ENCODE measurements around the gene SLC7A7.
"Not testable (repeated sequence)": the region's sequence is repeated elsewhere in the genome, so short reads cannot be mapped to it uniquely, and the experiment has no call there.

SLC7A7 gene

GRCh38 chr14:22748206-22748605 is 67.0 kb downstream of the SLC7A7 start:
- FAIRE-seq (no peak), DNase-seq (ENCODE audit: insufficient read length, low spot score) (no peak)
- TF ChIP-seq, protein P1, sequence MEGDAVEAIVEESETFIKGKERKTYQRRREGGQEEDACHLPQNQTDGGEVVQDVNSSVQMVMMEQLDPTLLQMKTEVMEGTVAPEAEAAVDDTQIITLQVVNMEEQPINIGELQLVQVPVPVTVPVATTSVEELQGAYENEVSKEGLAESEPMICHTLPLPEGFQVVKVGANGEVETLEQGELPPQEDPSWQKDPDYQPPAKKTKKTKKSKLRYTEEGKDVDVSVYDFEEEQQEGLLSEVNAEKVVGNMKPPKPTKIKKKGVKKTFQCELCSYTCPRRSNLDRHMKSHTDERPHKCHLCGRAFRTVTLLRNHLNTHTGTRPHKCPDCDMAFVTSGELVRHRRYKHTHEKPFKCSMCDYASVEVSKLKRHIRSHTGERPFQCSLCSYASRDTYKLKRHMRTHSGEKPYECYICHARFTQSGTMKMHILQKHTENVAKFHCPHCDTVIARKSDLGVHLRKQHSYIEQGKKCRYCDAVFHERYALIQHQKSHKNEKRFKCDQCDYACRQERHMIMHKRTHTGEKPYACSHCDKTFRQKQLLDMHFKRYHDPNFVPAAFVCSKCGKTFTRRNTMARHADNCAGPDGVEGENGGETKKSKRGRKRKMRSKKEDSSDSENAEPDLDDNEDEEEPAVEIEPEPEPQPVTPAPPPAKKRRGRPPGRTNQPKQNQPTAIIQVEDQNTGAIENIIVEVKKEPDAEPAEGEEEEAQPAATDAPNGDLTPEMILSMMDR (IDR thresholded peaks at IDR 0.05; ENCODE audit: insufficient read depth, missing control alignments), result no peak

DNA sequence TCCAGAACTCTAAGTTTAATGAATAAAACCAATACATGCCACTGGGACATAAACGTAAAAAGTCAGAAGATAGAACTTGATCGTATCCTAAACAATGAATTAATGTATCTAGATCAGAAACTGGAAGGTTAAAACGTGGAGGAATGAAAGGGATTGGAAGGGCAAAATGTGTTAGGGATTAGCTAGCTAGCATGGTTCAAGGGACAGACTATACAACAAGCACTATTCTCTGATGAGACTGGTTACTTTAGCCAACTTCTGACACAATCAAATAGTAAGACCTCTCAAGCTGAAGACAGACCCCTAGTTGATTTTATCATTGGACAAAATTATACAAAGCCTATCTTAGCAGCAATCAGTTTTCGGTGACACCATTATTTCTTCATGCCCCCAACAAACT is 67.5 kb downstream of the SLC7A7 start:
- FAIRE-seq, result no peak
- TF ChIP-seq, protein P1 (IDR thresholded peaks at IDR 0.05; ENCODE audit: insufficient read depth, missing control alignments), result no peak
- no peak for DNase-seq (ENCODE audit: insufficient read length, low spot score)

DNA sequence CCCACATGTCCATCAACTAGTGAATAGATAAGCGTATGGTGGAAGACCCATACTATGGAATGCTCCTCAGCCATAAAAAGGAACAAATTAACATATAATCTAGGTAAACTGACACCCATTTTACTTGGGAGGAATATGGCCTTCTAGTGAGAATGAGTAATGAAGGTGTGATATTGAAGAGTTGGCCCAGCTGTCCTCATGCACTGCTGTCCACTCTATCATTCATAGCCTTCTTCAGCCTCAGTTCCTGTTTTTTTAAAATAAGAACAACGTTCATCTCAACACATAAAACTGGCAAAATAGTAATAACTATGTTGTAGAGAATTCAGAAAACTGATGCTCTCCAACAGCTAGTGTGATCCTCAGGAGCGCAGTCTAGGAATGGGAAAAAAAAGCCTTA is 75.2 kb downstream of the SLC7A7 start:
- DNase-seq (ENCODE audit: insufficient read length, low spot score) (no peak), FAIRE-seq (no peak)
- TF ChIP-seq, protein P1 (IDR thresholded peaks at IDR 0.05; ENCODE audit: insufficient read depth, missing control alignments), result no peak

DNA sequence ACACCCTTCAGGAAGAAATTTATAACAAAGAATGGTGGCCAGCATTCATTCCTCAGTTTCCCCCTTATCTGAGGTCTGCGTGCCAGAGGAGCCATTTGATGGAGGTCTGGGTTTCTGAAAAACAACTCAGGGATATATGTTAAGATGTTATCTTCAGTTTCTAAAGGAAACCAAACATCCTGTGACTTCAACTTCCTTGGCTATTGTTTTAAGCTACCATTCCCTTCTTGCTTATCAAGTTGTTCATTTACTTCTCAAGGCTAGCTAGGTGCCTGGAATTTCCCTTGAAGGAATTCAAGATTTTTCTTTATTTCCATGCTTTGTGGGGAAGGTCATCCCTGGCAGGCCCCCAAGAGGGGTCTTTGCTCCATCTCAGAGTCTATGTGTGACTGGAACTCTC is 75.8 kb downstream of the SLC7A7 start:
- DNase-seq (ENCODE audit: insufficient read length, low spot score) (no peak), FAIRE-seq (no peak)
- TF ChIP-seq, protein P1 (IDR thresholded peaks at IDR 0.05; ENCODE audit: insufficient read depth, missing control alignments), result no peak

DNA sequence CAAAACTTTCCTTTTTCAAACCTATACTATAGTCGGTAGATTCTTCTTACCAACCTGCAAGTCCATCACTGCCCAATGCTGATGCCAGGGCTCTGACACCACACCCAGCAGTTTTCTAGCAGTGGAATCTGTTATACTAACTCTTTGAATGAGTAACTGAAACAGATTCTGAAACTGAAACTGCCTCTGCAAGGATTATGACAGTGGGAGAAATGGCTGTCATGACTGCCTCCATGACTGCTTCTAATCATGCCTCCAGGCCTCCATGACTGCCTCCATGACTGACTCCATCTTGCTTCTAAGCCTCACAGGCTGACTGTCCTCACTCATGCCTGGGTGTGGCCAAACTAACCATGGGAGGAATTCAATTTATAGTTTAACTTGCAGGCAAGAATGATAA is 78.2 kb downstream of the SLC7A7 start:
- TF ChIP-seq, protein P1 (IDR thresholded peaks at IDR 0.05; ENCODE audit: insufficient read depth, missing control alignments), result no peak
- no peak for FAIRE-seq

DNA sequence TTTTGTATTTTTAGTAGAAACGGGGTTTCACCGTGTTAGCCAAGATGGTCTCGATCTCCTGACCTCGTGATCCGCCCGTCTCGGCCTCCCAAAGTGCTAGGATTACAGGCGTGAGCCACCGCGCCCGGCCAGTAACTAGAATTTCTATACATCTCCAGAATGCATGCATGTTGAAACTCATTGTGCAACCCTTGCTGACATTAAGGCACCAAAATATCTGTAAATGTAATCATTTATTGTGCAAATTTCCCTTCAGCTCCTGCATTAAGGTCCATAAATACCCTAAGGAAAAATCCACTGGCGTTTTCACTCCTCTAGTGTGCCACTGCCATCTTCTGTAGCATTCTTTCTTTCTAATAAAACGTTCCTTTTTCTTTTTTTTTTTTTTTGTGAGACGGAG is 78.9 kb downstream of the SLC7A7 start:
- FAIRE-seq; DNase-seq (ENCODE audit: insufficient read length, low spot score): not testable (repeated sequence)

More for the DNA sequence above, 78.2 kb downstream of the SLC7A7 start:
- DNase-seq (ENCODE audit: insufficient read length, low spot score), result no peak

DNA sequence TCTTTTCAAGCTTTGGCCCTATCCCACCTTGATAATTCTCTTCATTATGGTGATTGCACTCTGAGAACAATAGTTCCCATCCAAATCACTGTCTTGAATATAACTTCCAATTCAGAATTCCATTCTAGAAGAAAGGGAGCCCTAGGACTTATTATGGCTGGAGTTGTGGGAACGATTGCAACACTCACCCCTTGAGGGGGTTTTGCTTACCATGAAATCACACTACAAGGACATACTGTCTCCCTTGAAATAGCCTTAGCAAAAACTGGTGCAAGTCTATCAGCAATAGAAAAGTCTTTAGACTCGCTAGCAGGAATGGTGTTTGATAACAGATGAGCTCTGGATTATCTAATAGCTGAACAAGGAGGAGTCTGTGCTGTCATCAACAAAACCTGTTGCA is 80.1 kb downstream of the SLC7A7 start:
- DNase-seq (ENCODE audit: insufficient read length, low spot score), result no peak

More for the DNA sequence above, 80.1 kb downstream of the SLC7A7 start:
- FAIRE-seq, result no peak
- TF ChIP-seq, protein P1 (IDR thresholded peaks at IDR 0.05; ENCODE audit: insufficient read depth, missing control alignments), result no peak

Measured in D721Med (cell line).